Liver (tissue), 9 donors: Measurements from ENCODE around the gene MFRP. TPM values are rescaled to one million over a fixed set of nuclear protein-coding genes. Genes with fewer than 3 reads are reported as not detected.

Experiments
- DNase-seq: peaks from one replicate; pipeline ENCODE4 v3.0.0-alpha.2; 2017; ENCODE audit warnings: low spot score
- H3K27ac ChIP-seq, 2 donors: one replicate each; pipeline ENCODE4 v1.7.0; 2013; ENCODE audit warnings: inconsistent platforms in 2 of 2, low read length in 2 of 2, control low read depth in 1 of 2, low read depth in 1 of 2, mild to moderate bottlenecking in 1 of 2
- H3K27me3 ChIP-seq, 4 donors: one replicate each; pipeline versions ENCODE4 v1.6.1 to v1.7.0; 2013; ENCODE audit warnings: low read length in 3 of 4, inconsistent platforms in 1 of 4, mild to moderate bottlenecking in 1 of 4, moderate library complexity in 1 of 4; ENCODE audit not compliant: control insufficient read depth in 4 of 4, insufficient read depth in 4 of 4
- H3K36me3 ChIP-seq, 4 donors: one replicate each; pipeline versions ENCODE4 v1.6.1 to v1.7.0; 2013; ENCODE audit warnings: low read length in 3 of 4, mild to moderate bottlenecking in 3 of 4, low read depth in 1 of 4, moderate library complexity in 1 of 4; ENCODE audit not compliant: control insufficient read depth in 4 of 4, insufficient read depth in 3 of 4
- H3K4me1 ChIP-seq, 4 donors: one replicate each; pipeline versions ENCODE4 v1.6.1 to v1.7.0; 2013; ENCODE audit warnings: low read length in 3 of 4, mild to moderate bottlenecking in 3 of 4, moderate library complexity in 1 of 4; ENCODE audit not compliant: control insufficient read depth in 4 of 4, insufficient read depth in 4 of 4
- H3K4me3 ChIP-seq, 3 donors: one replicate each; pipeline versions ENCODE4 v1.6.1 to v1.7.0; 2013; ENCODE audit warnings: low read length in 3 of 3, control low read depth in 1 of 3, low read depth in 1 of 3, mild to moderate bottlenecking in 1 of 3
- H3K9ac ChIP-seq, 2 donors: one replicate each; pipeline ENCODE4 v1.7.0; 2013; ENCODE audit warnings: low read length in 2 of 2, mild to moderate bottlenecking in 2 of 2, moderate library complexity in 2 of 2, control low read depth in 1 of 2, low read depth in 1 of 2
- H3K9me3 ChIP-seq, 4 donors: one replicate each; pipeline versions ENCODE4 v1.6.1 to v1.7.0; 2013; ENCODE audit warnings: low read length in 3 of 4; ENCODE audit not compliant: control insufficient read depth in 4 of 4
- EGR1 ChIP-seq, 2 donors: IDR thresholded peaks; 2 replicates each; pipeline ENCODE4 v1.6.1; 2016 to 2018; ENCODE audit warnings: antibody characterized with exemption in 2 of 2, low read depth in 2 of 2
- FOXA1 ChIP-seq: IDR thresholded peaks from 2 replicates; pipeline ENCODE4 v1.6.1; 2016; ENCODE audit warnings: antibody characterized with exemption
- FOXA2 ChIP-seq: IDR thresholded peaks from 2 replicates; pipeline ENCODE4 v1.6.1; 2016; ENCODE audit warnings: antibody characterized with exemption
- GABPA ChIP-seq, 2 donors: IDR thresholded peaks in 1 of 2; conservative IDR thresholded peaks in 1 of 2; 2 replicates each; pipeline ENCODE4 v1.6.1; 2016; ENCODE audit warnings: antibody characterized with exemption in 2 of 2, mild to moderate bottlenecking in 1 of 2, moderate library complexity in 1 of 2
- HNF4G ChIP-seq: IDR thresholded peaks from 2 replicates; pipeline ENCODE4 v1.6.1; 2016; ENCODE audit warnings: antibody characterized with exemption
- NR2F2 ChIP-seq: IDR thresholded peaks from 2 replicates; pipeline ENCODE4 v1.6.1; 2016; ENCODE audit warnings: antibody characterized with exemption
- RAD21 ChIP-seq, 2 donors: IDR thresholded peaks; 2 replicates each; pipeline ENCODE4 v1.6.1; 2016; ENCODE audit warnings: antibody characterized with exemption in 2 of 2, mild to moderate bottlenecking in 2 of 2
- RXRA ChIP-seq, 2 donors: IDR thresholded peaks; 2 replicates each; pipeline ENCODE4 v1.6.1; 2017 to 2018; ENCODE audit warnings: antibody characterized with exemption in 2 of 2, mild to moderate bottlenecking in 1 of 2
- SP1 ChIP-seq: IDR thresholded peaks from 2 replicates; pipeline ENCODE4 v1.6.1; 2018; ENCODE audit warnings: antibody characterized with exemption, mild to moderate bottlenecking
- TAF1 ChIP-seq: conservative IDR thresholded peaks from 2 replicates; pipeline ENCODE4 v1.6.1; 2016; ENCODE audit warnings: antibody characterized with exemption, mild to moderate bottlenecking
- YY1 ChIP-seq: IDR thresholded peaks from 2 replicates; pipeline ENCODE4 v1.6.1; 2016; ENCODE audit warnings: antibody characterized with exemption, mild to moderate bottlenecking
- WGBS: extraction: QIAGEN DNeasy Blood & Tissue Kit; methylation state at CpG from one replicate; pipeline ENCODE4 v1.1.7; 2013; 5-methylcytosine and 5-hydroxymethylcytosine counted together
- polyA plus RNA-seq, 2 donors: library from polyadenylated mRNA; stranded (reverse) in 1 of 2; unstranded in 1 of 2; fragments of 200-250 nt in 1 of 2; fragments of >200 nt in 1 of 2; fragmentation: Nextera tagmentation in 1 of 2; extraction: Ambion mirVana in 1 of 2; gene quantifications; one replicate each; pipeline versions ENCODE4 v1.2.1 to v1.2.3, GENCODE V29; 2013 to 2015
- total RNA-seq, 2 donors: library from RNA; depleted of rRNA; stranded (reverse); fragments of >200 nt; gene quantifications; one replicate each; pipeline ENCODE4 v1.2.3, GENCODE V29; 2014
- TF ChIP-seq, protein P1 (sequence below): IDR thresholded peaks from 2 replicates; pipeline ENCODE4 v1.6.1; 2016; ENCODE audit warnings: antibody characterized with exemption
- TF ChIP-seq, protein P2 (sequence below): IDR thresholded peaks from 2 replicates; pipeline ENCODE4 v1.6.1; 2016; ENCODE audit warnings: antibody characterized with exemption
- TF ChIP-seq, protein P3 (sequence below): fragments of 150-350 bp; IDR thresholded peaks from 2 replicates; pipeline ENCODE4 v1.5.1; 2017; ENCODE audit warnings: improper control_type of control experiment, low read depth, low read length; ENCODE audit not compliant: missing input control
- TF ChIP-seq, protein P4 (sequence below): IDR thresholded peaks from 2 replicates; pipeline ENCODE4 v1.6.1; 2016; ENCODE audit warnings: antibody characterized with exemption
- donor health status: healthy.
- donor health status: healthy.
- donor health status: healthy.
- donor health status: healthy.
- donor health status: healthy.

MFRP gene
- total and polyA plus RNA-seq, 4 donors = not detected

DNA sequence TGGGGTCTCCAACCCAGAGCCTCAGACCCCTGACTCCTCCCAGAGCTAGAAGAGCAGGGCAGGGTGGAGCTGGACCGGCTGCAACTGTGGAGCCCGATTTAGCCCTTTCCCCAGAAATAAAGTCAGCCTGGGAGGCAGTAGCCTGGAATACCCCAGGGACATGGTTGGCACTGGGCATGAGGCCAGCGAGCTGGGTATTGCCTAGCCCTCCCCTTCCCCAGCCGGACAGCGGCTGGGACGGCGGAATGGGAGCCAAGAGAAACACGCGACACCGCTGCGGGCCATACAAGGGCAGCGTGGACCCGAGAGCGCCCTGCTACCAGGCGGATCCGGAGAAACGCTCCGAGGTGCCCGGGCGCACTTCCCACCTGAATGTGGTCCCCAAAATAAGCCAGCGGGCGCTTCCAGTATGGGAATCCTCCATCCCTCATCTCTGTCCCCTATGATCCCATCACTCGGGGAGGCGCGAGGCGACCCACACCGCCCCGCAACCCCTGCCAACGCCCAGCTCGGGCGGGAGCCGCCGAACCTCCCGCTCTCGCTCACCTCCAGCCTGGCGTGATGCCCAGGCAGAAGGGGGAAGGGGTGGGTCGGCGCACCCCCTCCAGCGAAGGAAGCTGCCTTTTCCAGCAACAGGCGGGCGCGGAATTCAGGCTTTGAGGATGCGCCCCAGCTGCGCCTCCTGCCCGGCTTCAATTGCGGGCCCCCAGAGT lies 30.3 kb downstream of the MFRP start:
- Histone ChIP-seq H3K4me1 (peaks cover 10 to 28% (median 19%) of the 10 kb centered on the region in 4 donors), H3K9ac (no peak overlapping the region), H3K9me3 (no peaks in the 10 kb centered on the region), H3K27ac (peak overlapping the region; percentile 33 to 40), H3K36me3 (no peaks in the 10 kb centered on the region), H3K27me3 (peaks cover 0 to 8% (median 3%) of the 10 kb centered on the region in 4 donors), H3K4me3 (peak overlapping the region; percentile 24 to 40 (median 26))
- 3% methylated on average over 46 of the region's 46 CpGs for WGBS
- TF ChIP-seq, protein P1, sequence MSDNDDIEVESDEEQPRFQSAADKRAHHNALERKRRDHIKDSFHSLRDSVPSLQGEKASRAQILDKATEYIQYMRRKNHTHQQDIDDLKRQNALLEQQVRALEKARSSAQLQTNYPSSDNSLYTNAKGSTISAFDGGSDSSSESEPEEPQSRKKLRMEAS = no peak
- TF ChIP-seq FOXA2 (no peak), YY1 (no peak), GABPA (IDR thresholded peaks at IDR 0.05 in 1 of 2, conservative IDR thresholded peaks at IDR 0.05 in 1 of 2) (no peak), FOXA1 (no peak), EGR1 (IDR thresholded peaks at IDR 0.05; ENCODE audit: low read depth in 2 of 2) (no peak), RAD21 (IDR thresholded peaks at IDR 0.05) (no peak), RXRA (IDR thresholded peaks at IDR 0.05) (no peak), SP1 (no peak), NR2F2 (no peak)
- TF ChIP-seq, protein P2, sequence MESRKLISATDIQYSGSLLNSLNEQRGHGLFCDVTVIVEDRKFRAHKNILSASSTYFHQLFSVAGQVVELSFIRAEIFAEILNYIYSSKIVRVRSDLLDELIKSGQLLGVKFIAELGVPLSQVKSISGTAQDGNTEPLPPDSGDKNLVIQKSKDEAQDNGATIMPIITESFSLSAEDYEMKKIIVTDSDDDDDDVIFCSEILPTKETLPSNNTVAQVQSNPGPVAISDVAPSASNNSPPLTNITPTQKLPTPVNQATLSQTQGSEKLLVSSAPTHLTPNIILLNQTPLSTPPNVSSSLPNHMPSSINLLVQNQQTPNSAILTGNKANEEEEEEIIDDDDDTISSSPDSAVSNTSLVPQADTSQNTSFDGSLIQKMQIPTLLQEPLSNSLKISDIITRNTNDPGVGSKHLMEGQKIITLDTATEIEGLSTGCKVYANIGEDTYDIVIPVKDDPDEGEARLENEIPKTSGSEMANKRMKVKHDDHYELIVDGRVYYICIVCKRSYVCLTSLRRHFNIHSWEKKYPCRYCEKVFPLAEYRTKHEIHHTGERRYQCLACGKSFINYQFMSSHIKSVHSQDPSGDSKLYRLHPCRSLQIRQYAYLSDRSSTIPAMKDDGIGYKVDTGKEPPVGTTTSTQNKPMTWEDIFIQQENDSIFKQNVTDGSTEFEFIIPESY = no peak
- DNase-seq = no peak

DNA sequence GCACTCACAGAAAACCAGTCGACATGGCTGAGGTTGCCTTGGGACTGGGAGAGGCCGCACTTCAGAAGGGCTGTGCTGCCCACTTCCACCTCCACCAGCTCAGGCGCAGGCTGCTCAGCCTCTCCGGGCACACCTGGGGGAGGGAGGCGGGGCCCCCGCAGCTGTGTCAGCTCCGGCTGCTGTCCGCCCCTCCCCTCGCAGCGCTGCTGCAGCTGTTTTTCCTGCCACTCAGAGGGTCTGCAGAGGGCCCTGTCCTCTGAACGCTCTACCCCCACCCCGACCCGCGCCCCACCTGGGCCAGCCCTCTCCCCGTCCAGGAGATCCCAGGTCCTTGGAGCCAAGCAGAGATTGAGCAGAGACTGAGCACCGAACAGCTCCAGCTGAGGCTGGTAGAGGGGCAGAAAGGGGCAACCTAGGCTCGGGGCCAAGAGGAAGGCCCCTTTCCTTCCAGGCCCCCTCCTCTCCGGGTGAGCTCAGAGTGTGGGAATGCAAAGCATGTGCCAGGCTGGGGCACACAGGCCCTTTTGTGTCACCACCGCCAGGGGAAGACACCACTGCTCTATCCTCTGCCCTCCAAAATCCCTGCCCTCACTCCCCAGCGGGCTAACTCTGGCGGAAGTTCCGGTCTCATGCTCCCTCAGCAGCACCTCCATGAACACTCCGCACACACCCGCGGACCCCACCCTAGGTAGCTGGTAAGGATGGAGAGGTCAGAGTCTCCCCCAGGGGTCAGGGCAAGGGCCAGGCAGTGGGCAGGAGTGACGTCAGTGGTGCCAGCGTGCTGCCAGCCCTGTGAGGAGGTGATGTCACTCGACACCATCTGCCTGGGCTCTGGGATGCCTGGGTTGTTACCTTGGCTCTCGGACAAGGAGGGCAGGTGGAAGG lies 31.1 kb downstream of the MFRP start:
- peak overlapping the region; percentile 9 to 40 for H3K27ac ChIP-seq
- DNase-seq = no peak
- no peak for TF ChIP-seq FOXA1
- TF ChIP-seq NR2F2 = peak; percentile 52
- 12% methylated on average over 29 of the region's 29 CpGs for WGBS
- peaks cover 8 to 20% (median 13%) of the 10 kb centered on the region in 4 donors for H3K4me1 ChIP-seq
- peak overlapping the region; percentile 26 to 40 (median 26) for H3K4me3 ChIP-seq
- H3K9ac ChIP-seq = no peak overlapping the region
- H3K9me3 ChIP-seq = no peaks in the 10 kb centered on the region
- no peaks in the 10 kb centered on the region for H3K36me3 ChIP-seq
- peaks cover 0 to 8% (median 2%) of the 10 kb centered on the region in 4 donors for H3K27me3 ChIP-seq

DNA sequence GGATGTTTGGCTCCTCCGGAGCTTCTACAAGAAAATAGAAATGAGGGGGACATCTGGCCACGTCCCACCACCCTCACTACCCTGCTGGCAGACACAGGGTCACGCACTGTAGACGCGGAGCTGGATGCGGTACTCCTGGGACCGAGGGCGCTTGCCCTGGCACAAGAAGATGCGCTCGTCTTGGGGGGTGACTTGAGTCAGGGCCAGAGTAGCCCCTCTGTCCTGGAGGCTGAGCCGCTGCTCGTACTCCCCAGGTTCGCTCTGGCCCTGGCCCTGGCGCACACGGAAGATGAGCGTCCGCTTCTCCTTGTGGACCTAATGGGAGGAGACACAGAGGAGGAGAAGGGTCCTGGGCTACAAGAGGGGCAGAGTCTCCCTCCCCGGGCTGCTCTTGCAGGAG lies 31.8 kb downstream of the MFRP start:
- DNase-seq = no peak
- Histone ChIP-seq H3K9ac (no peak overlapping the region), H3K27ac (no peak overlapping the region), H3K4me1 (peaks cover 8 to 20% (median 13%) of the 10 kb centered on the region in 4 donors), H3K9me3 (no peaks in the 10 kb centered on the region), H3K27me3 (peaks cover 0 to 8% (median 2%) of the 10 kb centered on the region in 4 donors), H3K36me3 (no peaks in the 10 kb centered on the region), H3K4me3 (no peak overlapping the region)
- TF ChIP-seq EGR1 (IDR thresholded peaks at IDR 0.05; ENCODE audit: low read depth in 2 of 2) = no peak
- TF ChIP-seq RXRA (IDR thresholded peaks at IDR 0.05) = no peak
- TF ChIP-seq YY1 = no peak
- no peak for TF ChIP-seq TAF1
- no peak for TF ChIP-seq NR2F2
- TF ChIP-seq, protein P1 = no peak
- TF ChIP-seq FOXA2 = no peak
- TF ChIP-seq, protein P3, sequence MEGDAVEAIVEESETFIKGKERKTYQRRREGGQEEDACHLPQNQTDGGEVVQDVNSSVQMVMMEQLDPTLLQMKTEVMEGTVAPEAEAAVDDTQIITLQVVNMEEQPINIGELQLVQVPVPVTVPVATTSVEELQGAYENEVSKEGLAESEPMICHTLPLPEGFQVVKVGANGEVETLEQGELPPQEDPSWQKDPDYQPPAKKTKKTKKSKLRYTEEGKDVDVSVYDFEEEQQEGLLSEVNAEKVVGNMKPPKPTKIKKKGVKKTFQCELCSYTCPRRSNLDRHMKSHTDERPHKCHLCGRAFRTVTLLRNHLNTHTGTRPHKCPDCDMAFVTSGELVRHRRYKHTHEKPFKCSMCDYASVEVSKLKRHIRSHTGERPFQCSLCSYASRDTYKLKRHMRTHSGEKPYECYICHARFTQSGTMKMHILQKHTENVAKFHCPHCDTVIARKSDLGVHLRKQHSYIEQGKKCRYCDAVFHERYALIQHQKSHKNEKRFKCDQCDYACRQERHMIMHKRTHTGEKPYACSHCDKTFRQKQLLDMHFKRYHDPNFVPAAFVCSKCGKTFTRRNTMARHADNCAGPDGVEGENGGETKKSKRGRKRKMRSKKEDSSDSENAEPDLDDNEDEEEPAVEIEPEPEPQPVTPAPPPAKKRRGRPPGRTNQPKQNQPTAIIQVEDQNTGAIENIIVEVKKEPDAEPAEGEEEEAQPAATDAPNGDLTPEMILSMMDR = no peak
- no peak for TF ChIP-seq HNF4G
- TF ChIP-seq, protein P4, sequence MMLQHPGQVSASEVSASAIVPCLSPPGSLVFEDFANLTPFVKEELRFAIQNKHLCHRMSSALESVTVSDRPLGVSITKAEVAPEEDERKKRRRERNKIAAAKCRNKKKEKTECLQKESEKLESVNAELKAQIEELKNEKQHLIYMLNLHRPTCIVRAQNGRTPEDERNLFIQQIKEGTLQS = no peak
- WGBS = 80% methylated on average over 18 of the region's 18 CpGs
